Psoas muscle (tissue), 8 donors: Measurements from ENCODE around the gene RETSAT. TPM values are rescaled to one million over a fixed set of nuclear protein-coding genes. Genes with fewer than 3 reads are reported as not detected.
A peak's percentile ranks its signal among the peaks of the same experiment; 100 is the strongest.

Source experiments
- ATAC-seq, 4 donors: fragments of 200-7000 bp; cut with Tn5 transposase; one replicate each; pipeline ENCODE4 v1.9.1; 2020; ENCODE audit warnings: moderate library complexity in 3 of 4, mild to moderate bottlenecking in 2 of 4
- DNase-seq, 2 donors: peaks; one replicate each; pipeline ENCODE4 v3.0.0-alpha.2; 2020
- H3K27ac ChIP-seq: fragments of 200-600 bp; one replicate; pipeline ENCODE4 v1.8.0; 2022
- H3K27me3 ChIP-seq, 3 donors: fragments of 200-600 bp in 1 of 3; one replicate each; pipeline versions ENCODE4 v1.6.1 to v1.8.0; 2013 to 2022; ENCODE audit warnings: low read length in 2 of 3, mild to moderate bottlenecking in 2 of 3, moderate library complexity in 1 of 3; ENCODE audit not compliant: insufficient read depth in 3 of 3
- H3K36me3 ChIP-seq, 2 donors: fragments of 200-600 bp in 1 of 2; one replicate each; pipeline versions ENCODE4 v1.6.1 to v1.8.0; 2013 to 2022; ENCODE audit warnings: low read depth in 1 of 2, mild to moderate bottlenecking in 1 of 2, moderate library complexity in 1 of 2; ENCODE audit not compliant: insufficient read depth in 1 of 2
- H3K4me1 ChIP-seq: fragments of 200-600 bp; one replicate; pipeline ENCODE4 v1.8.0; 2022
- H3K4me3 ChIP-seq: fragments of 200-600 bp; one replicate; pipeline ENCODE4 v1.8.0; 2022; ENCODE audit warnings: mild to moderate bottlenecking
- H3K9me3 ChIP-seq: fragments of 200-600 bp; one replicate; pipeline ENCODE4 v1.8.0; 2022
- WGBS, 3 donors: extraction: QIAGEN DNeasy Blood & Tissue Kit; methylation state at CpG; one replicate each; pipeline versions ENCODE4 v1.1.6 to v1.1.7; 2013; 5-methylcytosine and 5-hydroxymethylcytosine counted together
- intact Hi-C, 2 donors: fragments of 100-400 bp; cut with DNase I; formaldehyde crosslinking; loops; one replicate each; pipeline versions ENCODE4 v1.11.0 to v1.14.2; 2022
- polyA plus RNA-seq, 3 donors: library from polyadenylated mRNA; stranded (reverse); fragments of 200-250 nt; gene quantifications; one replicate each; pipeline ENCODE4 v1.2.3, GENCODE V29; 2013
- total RNA-seq, 4 donors: library from RNA; stranded (reverse); fragmentation: NEBNext Ultra II Directional in 2 of 4; extraction: Animal tissue kit (Norgen Biotek cat#: 25700) in 2 of 4; gene quantifications; one replicate each; pipeline versions ENCODE4 v1.2.1 to v1.2.4, GENCODE V29; 2021 to 2023
- TF ChIP-seq, protein P1 (sequence below): fragments of 200-600 bp; IDR thresholded peaks from one replicate; pipeline ENCODE4 v1.8.0; 2022; ENCODE audit warnings: antibody characterized with exemption
- donor health status: healthy with polysubstance abuse.
- donor health status: DM: no; HTN: no; CAD: no; lungs with moderate emphysema.
- donor health status: Bipolar disorder and iron deficiency.
- donor health status: healthy.
- donor health status: DM: yes; HTN: yes; CAD: no.
- donor health status: DM: no; HTN: no; CAD: no.
- donor health status: DM: no; HTN: no; CAD: no.
- donor health status: DM: yes; HTN: yes; CAD: no.

Gene RETSAT
- total and polyA plus RNA-seq, 7 donors = 28.3 to 115 (median 45.6) TPM

DNA sequence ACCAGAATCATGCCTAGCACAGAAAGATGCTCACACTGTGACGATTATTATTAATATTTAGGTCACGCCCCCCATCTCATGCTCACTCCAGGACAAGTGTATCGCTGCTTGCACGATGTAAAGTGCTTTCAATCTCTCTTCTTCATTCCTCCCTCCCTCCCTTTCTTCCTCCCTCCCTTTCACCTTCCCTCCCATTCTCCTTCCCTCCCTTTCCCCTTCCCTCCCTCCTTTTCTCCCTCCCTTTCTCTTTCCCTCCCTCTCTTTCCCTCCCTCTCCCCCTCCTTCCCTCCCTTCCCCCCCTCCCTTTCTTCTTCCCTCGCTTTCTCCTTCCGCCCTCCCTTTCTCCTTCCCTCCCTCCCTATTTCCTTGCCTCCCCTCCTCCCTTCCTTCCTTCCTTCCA is 46.1 kb downstream of the RETSAT start:
- Histone ChIP-seq H3K4me1 (no peaks in the 10 kb centered on the region), H3K27me3 (no peaks in the 10 kb centered on the region), H3K36me3 (peaks cover 0 to 38% of the 10 kb centered on the region in 2 donors), H3K9me3 (no peaks in the 10 kb centered on the region), H3K27ac (no peak overlapping the region), H3K4me3 (no peak overlapping the region)
- 82 to 86% (median 86%) methylated on average over 6 of the region's 6 CpGs for whole genome bisulfite sequencing, 3 donors
- TF ChIP-seq, protein P1, sequence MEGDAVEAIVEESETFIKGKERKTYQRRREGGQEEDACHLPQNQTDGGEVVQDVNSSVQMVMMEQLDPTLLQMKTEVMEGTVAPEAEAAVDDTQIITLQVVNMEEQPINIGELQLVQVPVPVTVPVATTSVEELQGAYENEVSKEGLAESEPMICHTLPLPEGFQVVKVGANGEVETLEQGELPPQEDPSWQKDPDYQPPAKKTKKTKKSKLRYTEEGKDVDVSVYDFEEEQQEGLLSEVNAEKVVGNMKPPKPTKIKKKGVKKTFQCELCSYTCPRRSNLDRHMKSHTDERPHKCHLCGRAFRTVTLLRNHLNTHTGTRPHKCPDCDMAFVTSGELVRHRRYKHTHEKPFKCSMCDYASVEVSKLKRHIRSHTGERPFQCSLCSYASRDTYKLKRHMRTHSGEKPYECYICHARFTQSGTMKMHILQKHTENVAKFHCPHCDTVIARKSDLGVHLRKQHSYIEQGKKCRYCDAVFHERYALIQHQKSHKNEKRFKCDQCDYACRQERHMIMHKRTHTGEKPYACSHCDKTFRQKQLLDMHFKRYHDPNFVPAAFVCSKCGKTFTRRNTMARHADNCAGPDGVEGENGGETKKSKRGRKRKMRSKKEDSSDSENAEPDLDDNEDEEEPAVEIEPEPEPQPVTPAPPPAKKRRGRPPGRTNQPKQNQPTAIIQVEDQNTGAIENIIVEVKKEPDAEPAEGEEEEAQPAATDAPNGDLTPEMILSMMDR = no peak
- intact Hi-C loops = no loop called here
- no peak for ATAC-seq
- DNase-seq = no peak

DNA sequence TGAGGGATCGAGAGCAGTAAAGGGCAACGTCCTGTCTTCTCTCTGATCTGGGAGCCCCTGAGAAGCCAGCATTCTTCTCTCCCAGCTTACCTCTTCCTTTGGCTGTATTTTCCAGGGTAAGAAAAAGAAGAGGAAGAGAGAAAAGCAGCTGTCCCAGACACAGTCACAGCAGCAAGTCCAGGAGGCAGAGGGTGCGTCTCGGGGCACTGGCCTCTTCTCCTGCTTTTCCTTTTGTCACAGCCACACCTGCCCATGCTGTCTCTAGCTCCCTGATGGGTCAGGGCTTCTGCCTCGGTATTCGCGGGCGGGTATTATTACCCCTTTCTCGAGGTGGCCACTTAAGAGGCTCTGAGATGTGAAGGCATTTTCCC is 46.8 kb downstream of the RETSAT start:
- ATAC-seq (no peak), DNase-seq (no peak)
- TF ChIP-seq, protein P1 = no peak
- Histone ChIP-seq H3K9me3 (no peaks in the 10 kb centered on the region), H3K36me3 (peaks cover 0 to 45% of the 10 kb centered on the region in 2 donors), H3K4me1 (no peaks in the 10 kb centered on the region), H3K27me3 (no peaks in the 10 kb centered on the region), H3K4me3 (no peak overlapping the region), H3K27ac (no peak overlapping the region)
- 70 to 78% (median 74%) methylated on average over 9 of the region's 9 CpGs for WGBS, 3 donors
- intact Hi-C loops = no loop called here

- Histone ChIP-seq H3K4me3 (no peak overlapping the region), H3K27ac (no peak overlapping the region), H3K4me1 (no peaks in the 10 kb centered on the region), H3K27me3 (no peaks in the 10 kb centered on the region), H3K9me3 (no peaks in the 10 kb centered on the region), H3K36me3 (peaks cover 0 to 45% of the 10 kb centered on the region in 2 donors)
- intact Hi-C loops = no loop called here
- ATAC-seq = no peak
- TF ChIP-seq, protein P1 = no peak
- 91 to 95% (median 92%) methylated on average over 27 to 28 of the region's 28 CpGs for WGBS, 3 donors
- DNase-seq = no peak
Observed at GRCh38 chr2:85303780-85304531, 50.4 kb downstream of the RETSAT start.

DNA sequence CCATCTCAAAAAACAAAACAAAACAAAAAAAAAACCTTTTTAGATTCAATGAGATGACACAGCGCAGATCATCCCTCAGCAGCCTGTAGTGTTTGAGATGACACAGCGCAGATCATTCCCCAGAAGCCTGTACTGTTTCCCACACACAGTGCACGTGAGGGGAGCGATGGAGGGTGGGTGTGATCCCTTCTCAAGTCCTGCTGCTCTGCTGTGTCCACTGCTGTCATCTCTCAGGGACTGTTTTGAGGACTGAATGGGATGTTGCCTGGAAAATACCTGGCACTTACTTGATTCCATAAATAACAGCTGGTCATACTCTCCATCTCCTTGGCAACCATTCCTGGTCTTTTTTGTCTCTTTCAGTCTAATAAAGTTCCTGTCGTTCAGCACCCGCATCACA is 52.2 kb downstream of the RETSAT start:
- no peak for DNase-seq
- H3K36me3 ChIP-seq = peaks cover 0 to 35% of the 10 kb centered on the region in 2 donors
- H3K27me3 ChIP-seq = no peaks in the 10 kb centered on the region
- H3K4me3 ChIP-seq = no peak overlapping the region
- WGBS, 3 donors = 64 to 70% (median 67%) methylated on average over 6 of the region's 6 CpGs
- no peaks in the 10 kb centered on the region for H3K4me1 ChIP-seq
- H3K9me3 ChIP-seq = no peaks in the 10 kb centered on the region
- intact Hi-C loops = no loop called here
- TF ChIP-seq, protein P1 = no peak
- peak in 2 of 4 donors; percentile 11 to 40 for ATAC-seq
- no peak overlapping the region for H3K27ac ChIP-seq

Other genes with a start within 250 kb of the RETSAT start
- 10 to 100 TPM in 1 of 4 donors, 1 to 10 TPM in 3; 5.3 to 13.3 (median 8.0) TPM for gene TCF7L1, start 221.1 kb downstream of the RETSAT start, total RNA-seq
- gene TCF7L1, start 221.1 kb downstream of the RETSAT start, polyA plus RNA-seq = 1 to 10 TPM; 2.1 to 6.1 (median 5.6) TPM
- 10 to 100 TPM; 35.0 to 43.0 (median 36.9) TPM for gene TGOLN2, start 26.5 kb downstream of the RETSAT start, total RNA-seq
- gene TGOLN2, start 26.5 kb downstream of the RETSAT start, polyA plus RNA-seq = 10 to 100 TPM; 14.3 to 51.7 (median 21.9) TPM
- gene ELMOD3, start 241 bp upstream of the RETSAT start, total RNA-seq = 10 to 100 TPM; 16.0 to 19.2 (median 17.6) TPM
- 10 to 100 TPM; 17.2 to 33.2 (median 20.4) TPM for gene ELMOD3, start 241 bp upstream of the RETSAT start, polyA plus RNA-seq
- gene CAPG, start 55.8 kb upstream of the RETSAT start, total RNA-seq = 10 to 100 TPM in 1 of 4 donors, 1 to 10 TPM in 3; 4.2 to 11.1 (median 8.6) TPM
- gene CAPG, start 55.8 kb upstream of the RETSAT start, polyA plus RNA-seq = 10 to 100 TPM in 1 of 3 donors, 1 to 10 TPM in 2; 2.8 to 10.2 (median 6.6) TPM
- 1 to 10 TPM in 1 of 4 donors, under 1 TPM in 2, not detected in 1; 0.48 to 1.4 (median 0.62) TPM for gene SH2D6, start 64.2 kb upstream of the RETSAT start, total RNA-seq
- gene SH2D6, start 64.2 kb upstream of the RETSAT start, polyA plus RNA-seq = 1 to 10 TPM in 1 of 3 donors, under 1 TPM in 2; 0.25 to 1.1 (median 0.77) TPM
- 100 to 1,000 TPM; 127 to 356 (median 183) TPM for gene MAT2A, start 184.6 kb upstream of the RETSAT start, total RNA-seq
- gene MAT2A, start 184.6 kb upstream of the RETSAT start, polyA plus RNA-seq = 100 to 1,000 TPM in 2 of 3 donors, 10 to 100 TPM in 1; 55.9 to 252 (median 134) TPM
- 10 to 100 TPM; 20.1 to 25.3 (median 22.1) TPM for gene GGCX, start 207.0 kb upstream of the RETSAT start, total RNA-seq
- gene GGCX, start 207.0 kb upstream of the RETSAT start, polyA plus RNA-seq = 10 to 100 TPM; 19.0 to 35.6 (median 30.7) TPM
- gene VAMP8, start 223.1 kb upstream of the RETSAT start, total RNA-seq = 10 to 100 TPM; 11.7 to 15.7 (median 12.4) TPM
- gene VAMP8, start 223.1 kb upstream of the RETSAT start, polyA plus RNA-seq = 10 to 100 TPM; 16.6 to 25.4 (median 23.2) TPM
- gene VAMP5, start 229.9 kb upstream of the RETSAT start, total RNA-seq = 10 to 100 TPM; 58.1 to 95.0 (median 83.2) TPM
- gene VAMP5, start 229.9 kb upstream of the RETSAT start, polyA plus RNA-seq = 100 to 1,000 TPM; 106 to 149 (median 128) TPM
- gene RNF181, start 241.2 kb upstream of the RETSAT start, total RNA-seq = 100 to 1,000 TPM in 1 of 4 donors, 10 to 100 TPM in 3; 84.7 to 107 (median 90.0) TPM
- gene RNF181, start 241.2 kb upstream of the RETSAT start, polyA plus RNA-seq = 100 to 1,000 TPM; 156 to 212 (median 184) TPM
- 10 to 100 TPM; 20.1 to 54.3 (median 30.9) TPM for gene TMEM150A, start 248.2 kb upstream of the RETSAT start, total RNA-seq
- 10 to 100 TPM; 17.4 to 82.6 (median 40.3) TPM for gene TMEM150A, start 248.2 kb upstream of the RETSAT start, polyA plus RNA-seq